ENCODE results near the gene OSBPL10. TPM values are rescaled to one million over a fixed set of nuclear protein-coding genes. Genes with fewer than 3 reads are reported as not detected.

Gene OSBPL10
- total RNA-seq, 1 donor from 2014 or later = 12.1 TPM

DNA sequence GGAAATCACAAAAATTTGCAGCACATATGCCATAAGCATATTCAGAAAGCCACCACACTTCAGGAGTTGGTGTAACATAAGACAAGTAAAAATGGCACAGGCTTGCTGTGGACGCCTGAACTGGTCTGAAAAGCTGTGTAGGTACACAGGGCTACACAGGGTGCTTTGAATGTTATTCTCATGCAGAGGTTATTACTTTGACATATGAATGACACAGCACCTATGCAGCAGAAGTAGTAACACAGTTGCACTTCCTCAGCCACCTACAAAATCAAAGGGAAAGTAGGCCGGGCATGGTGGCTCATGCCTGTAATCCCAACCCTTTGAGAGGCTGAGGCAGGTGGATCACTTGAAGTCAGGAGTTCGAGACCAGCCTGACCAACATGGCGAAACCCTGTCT lies 54.5 kb downstream of the OSBPL10 start:
- Mint-ChIP-seq H3K36me3 (ENCODE audit: low read depth) (no peaks in the 10 kb centered on the region), H3K4me3 (no peak overlapping the region), H3K9me3 (peaks cover 8% of the 10 kb centered on the region), H3K27ac (peak overlapping the region; percentile 79), H3K4me1 (ENCODE audit: low read depth) (peaks cover 32% of the 10 kb centered on the region), H3K27me3 (ENCODE audit: insufficient read depth) (no peaks in the 10 kb centered on the region)
- intact Hi-C loops (cut with micrococcal nuclease) = loop anchor here (2.0 to 5.0 kb wide), 2 partner anchors 36 to 850 kb away; no protein-coding TSS in a partner anchor
- no peak for DNase-seq (ENCODE audit: low spot score)

- peaks cover 20% of the 10 kb centered on the region for H3K9me3 Mint-ChIP-seq
- peak overlapping the region; percentile 7 for H3K4me3 Mint-ChIP-seq
- no peaks in the 10 kb centered on the region for H3K27me3 Mint-ChIP-seq (ENCODE audit: insufficient read depth)
- intact Hi-C loops (cut with micrococcal nuclease) = loop anchor here (5.0 kb wide), 1 partner anchor 37 kb away; no protein-coding TSS in a partner anchor
- peak overlapping the region; percentile 21 for H3K27ac Mint-ChIP-seq
- H3K36me3 Mint-ChIP-seq (ENCODE audit: low read depth) = peaks cover 2% of the 10 kb centered on the region
- no peak for DNase-seq (ENCODE audit: low spot score)
- peaks cover 37% of the 10 kb centered on the region for H3K4me1 Mint-ChIP-seq (ENCODE audit: low read depth)
Observed at GRCh38 chr3:31925271-31925630, 55.8 kb downstream of the OSBPL10 start.

GRCh38 chr3:31924610-31925270 lies 56.3 kb downstream of the OSBPL10 start:
- intact Hi-C loops (cut with micrococcal nuclease) = loop anchor here (5.0 kb wide), 1 partner anchor 38 kb away; no protein-coding TSS in a partner anchor
- Mint-ChIP-seq H3K27me3 (ENCODE audit: insufficient read depth) (no peaks in the 10 kb centered on the region), H3K36me3 (ENCODE audit: low read depth) (peaks cover 6% of the 10 kb centered on the region), H3K27ac (peak overlapping the region; percentile 64), H3K4me1 (ENCODE audit: low read depth) (peaks cover 37% of the 10 kb centered on the region), H3K9me3 (peaks cover 25% of the 10 kb centered on the region), H3K4me3 (peak overlapping the region; percentile 7)
- no peak for DNase-seq (ENCODE audit: low spot score)

DNA sequence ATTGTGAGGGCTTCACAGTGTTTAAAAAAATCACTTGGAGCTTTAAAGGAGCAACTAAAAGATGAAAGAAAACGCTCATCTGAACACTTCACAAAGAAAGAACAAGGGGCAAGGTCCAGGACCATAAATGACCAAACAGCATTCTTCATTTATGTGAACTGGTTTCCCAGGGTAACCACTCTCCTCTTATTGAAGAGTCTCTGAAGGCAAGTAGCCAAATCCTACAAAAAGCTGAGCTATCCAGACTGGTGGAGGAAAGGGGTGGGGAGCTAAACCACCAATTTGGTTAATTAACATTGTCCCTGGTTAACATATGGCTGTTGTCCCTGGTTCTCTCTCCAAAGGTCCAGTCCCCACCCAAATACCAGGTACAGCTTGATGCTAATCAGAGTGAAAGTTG lies 58.1 kb downstream of the OSBPL10 start:
- no peak overlapping the region for H3K4me3 Mint-ChIP-seq
- H3K4me1 Mint-ChIP-seq (ENCODE audit: low read depth) = peaks cover 43% of the 10 kb centered on the region
- H3K27me3 Mint-ChIP-seq (ENCODE audit: insufficient read depth) = no peaks in the 10 kb centered on the region
- H3K27ac Mint-ChIP-seq = no peak overlapping the region
- peaks cover 35% of the 10 kb centered on the region for H3K9me3 Mint-ChIP-seq
- peaks cover 14% of the 10 kb centered on the region for H3K36me3 Mint-ChIP-seq (ENCODE audit: low read depth)
- no peak for DNase-seq (ENCODE audit: low spot score)
- intact Hi-C loops (cut with micrococcal nuclease) = no loop called here

DNA sequence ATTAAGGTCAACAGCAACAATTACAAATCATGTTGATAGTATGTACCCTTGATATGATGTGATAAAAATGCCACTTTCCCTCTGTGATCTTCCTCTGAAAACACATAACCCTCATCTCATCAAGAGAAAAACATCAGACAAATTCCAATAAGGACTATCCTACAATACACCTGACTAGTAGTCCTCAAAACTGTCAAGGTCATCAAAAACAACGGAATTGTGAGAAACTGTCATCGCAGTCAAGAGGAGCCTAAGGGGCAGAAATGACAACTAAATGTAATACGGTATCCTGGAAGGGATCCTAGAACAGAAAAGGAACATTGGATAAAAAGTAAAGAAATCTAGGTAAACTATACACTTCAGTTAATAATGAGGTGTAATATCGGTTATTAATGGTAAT lies 59.2 kb downstream of the OSBPL10 start:
- H3K9me3 Mint-ChIP-seq = peaks cover 35% of the 10 kb centered on the region
- intact Hi-C loops (cut with micrococcal nuclease) = no loop called here
- H3K27ac Mint-ChIP-seq = no peak overlapping the region
- no peak overlapping the region for H3K4me3 Mint-ChIP-seq
- no peak for DNase-seq (ENCODE audit: low spot score)
- no peaks in the 10 kb centered on the region for H3K27me3 Mint-ChIP-seq (ENCODE audit: insufficient read depth)
- H3K36me3 Mint-ChIP-seq (ENCODE audit: low read depth) = peaks cover 14% of the 10 kb centered on the region
- peaks cover 43% of the 10 kb centered on the region for H3K4me1 Mint-ChIP-seq (ENCODE audit: low read depth)

DNA sequence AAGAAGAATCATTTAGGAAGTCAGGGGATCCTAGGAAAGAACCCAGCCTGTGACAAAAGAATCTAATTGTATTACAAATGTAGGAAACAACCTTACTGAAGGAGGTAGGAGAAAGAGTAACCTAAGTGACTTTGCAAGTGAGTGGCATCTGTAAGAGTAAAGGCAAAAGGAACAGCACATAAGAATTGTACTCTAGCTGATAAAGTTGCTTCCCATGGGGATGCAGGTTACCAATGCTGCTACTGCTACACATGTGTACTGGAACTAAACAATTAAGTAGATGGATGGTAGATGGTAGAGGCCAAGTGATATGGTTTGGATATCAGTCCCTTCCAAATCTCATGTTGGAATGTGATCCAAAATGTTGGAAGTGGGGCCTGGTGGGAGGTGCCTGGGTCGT lies 60.8 kb downstream of the OSBPL10 start:
- intact Hi-C loops (cut with micrococcal nuclease) = no loop called here
- no peak overlapping the region for H3K4me3 Mint-ChIP-seq

DNA sequence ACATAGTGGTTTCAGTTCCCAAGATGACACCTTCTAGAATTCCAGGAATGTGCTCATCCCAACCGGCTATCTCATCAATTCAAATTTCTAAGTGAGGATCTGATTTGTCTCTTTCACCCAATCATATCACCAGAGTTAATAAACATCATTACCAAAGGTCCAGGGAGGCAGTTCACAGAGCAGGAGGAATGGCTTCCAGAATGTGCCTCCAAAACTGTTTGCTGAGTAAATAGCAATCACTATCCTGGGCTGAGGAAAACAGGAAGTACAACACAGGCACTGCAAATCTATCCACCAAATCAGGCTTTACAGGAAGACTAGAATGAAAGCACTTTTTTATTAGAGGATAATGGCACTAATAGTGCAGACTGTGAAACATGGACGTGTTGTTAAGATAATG lies 61.5 kb downstream of the OSBPL10 start:
- no peaks in the 10 kb centered on the region for H3K27me3 Mint-ChIP-seq (ENCODE audit: insufficient read depth)
- H3K36me3 Mint-ChIP-seq (ENCODE audit: low read depth) = peaks cover 14% of the 10 kb centered on the region
- no peak for DNase-seq (ENCODE audit: low spot score)
- intact Hi-C loops (cut with micrococcal nuclease) = loop anchor here (10.0 kb wide), 2 partner anchors 285 to 385 kb away; partner anchors contain the start of gene STT3B
- peaks cover 41% of the 10 kb centered on the region for H3K4me1 Mint-ChIP-seq (ENCODE audit: low read depth)
- peaks cover 35% of the 10 kb centered on the region for H3K9me3 Mint-ChIP-seq
- H3K4me3 Mint-ChIP-seq = no peak overlapping the region
- H3K27ac Mint-ChIP-seq = no peak overlapping the region

More for the DNA sequence above, 60.8 kb downstream of the OSBPL10 start:
- Mint-ChIP-seq H3K36me3 (ENCODE audit: low read depth) (peaks cover 14% of the 10 kb centered on the region), H3K27me3 (ENCODE audit: insufficient read depth) (no peaks in the 10 kb centered on the region), H3K27ac (no peak overlapping the region), H3K4me1 (ENCODE audit: low read depth) (peaks cover 48% of the 10 kb centered on the region), H3K9me3 (peaks cover 35% of the 10 kb centered on the region)
- no peak for DNase-seq (ENCODE audit: low spot score)

- H3K27ac Mint-ChIP-seq = peak overlapping the region; percentile 85
- peaks cover 37% of the 10 kb centered on the region for H3K4me1 Mint-ChIP-seq (ENCODE audit: low read depth)
- DNase-seq (ENCODE audit: low spot score) = peak; percentile 4
- peak overlapping the region; percentile 68 for H3K4me3 Mint-ChIP-seq
- H3K27me3 Mint-ChIP-seq (ENCODE audit: insufficient read depth) = no peaks in the 10 kb centered on the region
- peaks cover 14% of the 10 kb centered on the region for H3K36me3 Mint-ChIP-seq (ENCODE audit: low read depth)
- H3K9me3 Mint-ChIP-seq = peaks cover 32% of the 10 kb centered on the region
- intact Hi-C loops (cut with micrococcal nuclease) = loop anchor here (1.0 to 10.0 kb wide), 5 partner anchors 9 to 384 kb away; partner anchors contain the start of genes GPD1L and STT3B
Observed at GRCh38 chr3:31918179-31919150, 62.6 kb downstream of the OSBPL10 start.

DNA sequence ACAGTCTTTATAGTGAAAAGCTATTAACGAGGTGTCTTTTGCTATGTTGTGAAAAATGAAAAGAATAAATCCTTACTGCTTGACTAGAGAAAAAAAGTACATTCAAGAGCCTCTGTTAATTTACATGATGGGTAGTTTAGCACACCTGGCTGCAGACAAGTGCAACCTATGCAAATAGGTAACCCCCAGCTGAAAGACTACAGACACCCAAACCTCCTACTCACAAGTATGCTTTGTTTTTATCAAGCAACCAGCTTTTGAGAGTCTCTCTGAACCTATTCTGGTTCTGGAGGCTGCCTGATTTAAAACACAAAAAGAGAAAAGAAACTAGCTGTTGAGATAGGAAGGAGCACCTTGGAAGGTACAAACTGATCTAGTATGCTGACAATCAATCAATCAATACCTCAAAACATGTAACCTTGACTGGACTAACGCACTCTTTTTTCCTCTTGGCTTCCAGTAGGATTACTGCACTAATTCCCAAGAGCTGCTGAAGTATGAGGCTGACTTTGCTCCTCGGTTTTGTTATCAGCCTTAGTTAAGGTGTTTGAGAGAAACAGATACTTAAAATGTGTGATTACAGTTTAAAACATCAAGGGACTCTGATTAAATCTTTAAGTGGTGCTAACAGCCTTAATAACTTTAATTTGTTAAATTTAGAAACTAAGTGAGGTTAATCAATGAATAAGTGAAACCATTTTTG lies 63.6 kb downstream of the OSBPL10 start:
- Mint-ChIP-seq H3K4me3 (peak overlapping the region; percentile 2), H3K36me3 (ENCODE audit: low read depth) (peaks cover 14% of the 10 kb centered on the region), H3K27ac (peak overlapping the region; percentile 26), H3K4me1 (ENCODE audit: low read depth) (peaks cover 37% of the 10 kb centered on the region), H3K9me3 (peaks cover 32% of the 10 kb centered on the region), H3K27me3 (ENCODE audit: insufficient read depth) (no peaks in the 10 kb centered on the region)
- intact Hi-C loops (cut with micrococcal nuclease) = loop anchor here (1.0 to 10.0 kb wide), 5 partner anchors 10 to 383 kb away; partner anchors contain the start of genes GPD1L and STT3B
- DNase-seq (ENCODE audit: low spot score) = no peak

- H3K27me3 Mint-ChIP-seq (ENCODE audit: insufficient read depth) = no peaks in the 10 kb centered on the region
- H3K36me3 Mint-ChIP-seq (ENCODE audit: low read depth) = no peaks in the 10 kb centered on the region
- no peak overlapping the region for H3K27ac Mint-ChIP-seq
- H3K4me3 Mint-ChIP-seq = no peak overlapping the region
- peaks cover 16% of the 10 kb centered on the region for H3K4me1 Mint-ChIP-seq (ENCODE audit: low read depth)
- no peak for DNase-seq (ENCODE audit: low spot score)
- intact Hi-C loops (cut with micrococcal nuclease) = loop anchor here (10.0 kb wide), 2 partner anchors 277 to 377 kb away; partner anchors contain the start of gene STT3B
- no peaks in the 10 kb centered on the region for H3K9me3 Mint-ChIP-seq
Observed at GRCh38 chr3:31911643-31912042, 69.4 kb downstream of the OSBPL10 start.

GRCh38 chr3:31911124-31911523 lies 69.9 kb downstream of the OSBPL10 start:
- intact Hi-C loops (cut with micrococcal nuclease) = loop anchor here (10.0 kb wide), 2 partner anchors 276 to 376 kb away; partner anchors contain the start of gene STT3B
- no peak for DNase-seq (ENCODE audit: low spot score)
- H3K9me3 Mint-ChIP-seq = no peaks in the 10 kb centered on the region
- no peak overlapping the region for H3K27ac Mint-ChIP-seq
- peaks cover 11% of the 10 kb centered on the region for H3K4me1 Mint-ChIP-seq (ENCODE audit: low read depth)
- H3K4me3 Mint-ChIP-seq = no peak overlapping the region
- no peaks in the 10 kb centered on the region for H3K36me3 Mint-ChIP-seq (ENCODE audit: low read depth)
- H3K27me3 Mint-ChIP-seq (ENCODE audit: insufficient read depth) = no peaks in the 10 kb centered on the region

GRCh38 chr3:31909455-31909854 lies 71.6 kb downstream of the OSBPL10 start:
- Mint-ChIP-seq H3K9me3 (no peaks in the 10 kb centered on the region), H3K36me3 (ENCODE audit: low read depth) (no peaks in the 10 kb centered on the region), H3K27me3 (ENCODE audit: insufficient read depth) (no peaks in the 10 kb centered on the region), H3K27ac (no peak overlapping the region), H3K4me1 (ENCODE audit: low read depth) (peaks cover 17% of the 10 kb centered on the region), H3K4me3 (no peak overlapping the region)
- DNase-seq (ENCODE audit: low spot score) = no peak
- intact Hi-C loops (cut with micrococcal nuclease) = no loop called here
